Endothelial cell of umbilical vein (primary cell): ENCODE data around the gene ACHE.

Source experiments
- CTCF ChIP-seq, 2 donors: IDR thresholded peaks; 1 replicate in 1 of 2; 2 replicates in 1 of 2; pipeline ENCODE4 v1.5.1; 2011; ENCODE audit warnings: low read length in 2 of 2, mild to moderate bottlenecking in 2 of 2, moderate library complexity in 2 of 2, control low read depth in 1 of 2, inconsistent platforms in 1 of 2, low read depth in 1 of 2; ENCODE audit not compliant: insufficient read depth in 1 of 2; ENCODE audit errors: extremely low read depth in 1 of 2
- EZH2 ChIP-seq: IDR thresholded peaks from 2 replicates; pipeline ENCODE4 v1.6.1; 2012; ENCODE audit warnings: borderline replicate concordance, low read depth, mild to moderate bottlenecking, moderate library complexity, low read length, inconsistent platforms; ENCODE audit not compliant: severe bottlenecking
- FOS ChIP-seq: IDR thresholded peaks from 2 replicates; pipeline ENCODE4 v1.6.1; 2011; ENCODE audit warnings: mild to moderate bottlenecking, low read length, moderate library complexity, borderline replicate concordance; ENCODE audit not compliant: insufficient read depth
- GATA2 ChIP-seq: IDR thresholded peaks from 2 replicates; pipeline ENCODE4 v1.7.0; 2011; ENCODE audit warnings: low read depth, mild to moderate bottlenecking, moderate library complexity, mixed read lengths, low read length; ENCODE audit not compliant: insufficient read length, insufficient read depth
- JUN ChIP-seq: IDR thresholded peaks from 2 replicates; pipeline ENCODE4 v1.6.1; 2011; ENCODE audit warnings: borderline replicate concordance, low read depth; ENCODE audit not compliant: insufficient read length, insufficient read depth
- MAX ChIP-seq: IDR thresholded peaks from 2 replicates; pipeline ENCODE4 v1.6.1; 2011; ENCODE audit not compliant: insufficient read depth, insufficient read length
- MYC ChIP-seq: IDR thresholded peaks from one replicate; pipeline ENCODE4 v1.6.1; 2011; ENCODE audit warnings: mild to moderate bottlenecking, low read depth, low read length
- POLR2A ChIP-seq: IDR thresholded peaks from 2 replicates; pipeline ENCODE4 v1.6.1; 2012; ENCODE audit warnings: low read depth, mild to moderate bottlenecking, control low read depth, low read length
- POLR2AphosphoS5 ChIP-seq: IDR thresholded peaks from 2 replicates; pipeline ENCODE4 v1.6.1; 2012; ENCODE audit warnings: low read depth, mild to moderate bottlenecking, control low read depth, low read length, moderate library complexity; ENCODE audit not compliant: insufficient read depth

GRCh38 chr7:100878013-100878412 is 17.7 kb downstream of the ACHE start:
- TF ChIP-seq POLR2A (no peak), CTCF (IDR thresholded peaks at IDR 0.05; ENCODE audit: extremely low read depth in 1 of 2, insufficient read depth in 1 of 2, low read depth in 1 of 2, low read length in 2 of 2) (no peak), GATA2 (no peak), MYC (no peak), MAX (no peak), POLR2AphosphoS5 (no peak), EZH2 (no peak), JUN (no peak), FOS (no peak)
